ENCODE data around the gene RNF151. TPM values are rescaled to one million over a fixed set of nuclear protein-coding genes. Genes with fewer than 3 reads are reported as not detected.

Gene RNF151
- total and polyA plus RNA-seq, 2 donors (not counting 1 experiment from before 2014, with no cell fraction given) = not detected

GRCh38 chr16:1959269-1960039 lies 7.2 kb upstream of the RNF151 start, which contains the start of gene NDUFB10:
Gene NDUFB10, plus strand, starts transcription at chr16:1959538. Its CDS starts 87 bp downstream, at chr16:1959625.
- Histone ChIP-seq H3K9me3 (ENCODE audit: control insufficient read depth, insufficient read depth, low read depth, low read length) (no peaks in the 10 kb centered on the region), H2AFZ (ENCODE audit: low read length) (peak within 1 kb of the TSS; percentile 85), H3K79me2 (ENCODE audit: control insufficient read depth, insufficient read depth, low read length) (peaks cover 39% of the 10 kb centered on the region), H3K9ac (ENCODE audit: insufficient read depth, low read length) (peak within 1 kb of the TSS; percentile 84), H3K4me2 (ENCODE audit: extremely low read depth, insufficient read depth, low read length) (peak within 1 kb of the TSS; percentile 93), H3K36me3 (ENCODE audit: control insufficient read depth, insufficient read depth, low read length) (peaks cover 26% of the 10 kb centered on the region), H3K27me3 (ENCODE audit: control insufficient read depth, insufficient read depth, low read length) (no peaks in the 10 kb centered on the region), H3K27ac (ENCODE audit: insufficient read depth, low read length) (peak within 1 kb of the TSS; percentile 77), H4K20me1 (ENCODE audit: control insufficient read depth, extremely low read depth, insufficient read depth, low read length) (no peaks in the 10 kb centered on the region), H3K4me1 (ENCODE audit: control insufficient read depth, extremely low read depth, insufficient read depth, low read length) (peaks cover 6% of the 10 kb centered on the region), H3K4me3 (replicated peaks in 1 of 4; ENCODE audit: control extremely low read depth in 1 of 4, insufficient read depth in 1 of 4, low read depth in 3 of 4, low read length in 4 of 4) (peak within 1 kb of the TSS; percentile 72 to 84 (median 80))
- TF ChIP-seq EZH2 (IDR thresholded peaks at IDR 0.05; ENCODE audit: low read length, missing control alignments) (no peak), CTCF (conservative IDR thresholded peaks at IDR 0.05 in 1 of 2, IDR thresholded peaks at IDR 0.05 in 1 of 2; ENCODE audit: low read depth in 1 of 2, low read length in 2 of 2) (peak; percentile 39 to 57)
- DNase-seq (ENCODE audit: low read depth in 2 of 2) = peak; percentile 83 to 91

GRCh38 chr16:1960665-1961630 lies 5.7 kb upstream of the RNF151 start:
- TF ChIP-seq EZH2 (IDR thresholded peaks at IDR 0.05; ENCODE audit: low read length, missing control alignments) = no peak
- TF ChIP-seq CTCF (conservative IDR thresholded peaks at IDR 0.05 in 1 of 2, IDR thresholded peaks at IDR 0.05 in 1 of 2; ENCODE audit: low read depth in 1 of 2, low read length in 2 of 2) = no peak
- peaks cover 26% of the 10 kb centered on the region for H3K36me3 ChIP-seq (ENCODE audit: control insufficient read depth, insufficient read depth, low read length)
- H3K79me2 ChIP-seq (ENCODE audit: control insufficient read depth, insufficient read depth, low read length) = peaks cover 51% of the 10 kb centered on the region
- peak; percentile 48 to 49 for DNase-seq (ENCODE audit: low read depth in 2 of 2)
- no peaks in the 10 kb centered on the region for H3K27me3 ChIP-seq (ENCODE audit: control insufficient read depth, insufficient read depth, low read length)
- no peak overlapping the region for H2AFZ ChIP-seq (ENCODE audit: low read length)
- H4K20me1 ChIP-seq (ENCODE audit: control insufficient read depth, extremely low read depth, insufficient read depth, low read length) = no peaks in the 10 kb centered on the region
- peak overlapping the region; percentile 72 to 84 (median 80) for H3K4me3 ChIP-seq (replicated peaks in 1 of 4; ENCODE audit: control extremely low read depth in 1 of 4, insufficient read depth in 1 of 4, low read depth in 3 of 4, low read length in 4 of 4)
- H3K9me3 ChIP-seq (ENCODE audit: control insufficient read depth, insufficient read depth, low read depth, low read length) = no peaks in the 10 kb centered on the region
- H3K4me2 ChIP-seq (ENCODE audit: extremely low read depth, insufficient read depth, low read length) = peak overlapping the region; percentile 93
- peaks cover 9% of the 10 kb centered on the region for H3K4me1 ChIP-seq (ENCODE audit: control insufficient read depth, extremely low read depth, insufficient read depth, low read length)
- no peak overlapping the region for H3K27ac ChIP-seq (ENCODE audit: insufficient read depth, low read length)
- no peak overlapping the region for H3K9ac ChIP-seq (ENCODE audit: insufficient read depth, low read length)

DNA sequence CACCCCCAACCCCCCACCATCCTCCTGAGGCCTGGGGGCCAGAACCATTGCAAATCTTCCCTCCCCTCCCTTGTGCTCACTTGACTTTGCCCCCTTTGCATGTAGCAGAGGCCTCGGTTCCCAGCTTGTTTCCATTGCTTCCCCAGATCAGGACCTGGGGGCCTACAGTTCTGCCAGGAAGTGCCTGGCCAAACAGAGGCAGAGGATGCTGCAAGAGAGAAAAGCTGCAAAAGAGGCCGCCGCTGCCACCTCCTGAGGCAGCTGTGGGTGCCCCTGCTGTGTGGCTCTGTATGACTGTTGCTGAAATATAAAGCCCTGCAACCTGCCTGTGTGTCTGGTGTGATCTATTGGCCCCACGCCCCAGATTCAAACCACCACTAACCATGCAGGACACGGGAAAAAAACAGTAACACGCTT lies 5.0 kb upstream of the RNF151 start:
- Histone ChIP-seq H3K79me2 (ENCODE audit: control insufficient read depth, insufficient read depth, low read length) (peaks cover 52% of the 10 kb centered on the region), H4K20me1 (ENCODE audit: control insufficient read depth, extremely low read depth, insufficient read depth, low read length) (no peaks in the 10 kb centered on the region), H3K4me1 (ENCODE audit: control insufficient read depth, extremely low read depth, insufficient read depth, low read length) (peaks cover 9% of the 10 kb centered on the region), H3K36me3 (ENCODE audit: control insufficient read depth, insufficient read depth, low read length) (peaks cover 26% of the 10 kb centered on the region), H3K4me2 (ENCODE audit: extremely low read depth, insufficient read depth, low read length) (no peak overlapping the region), H3K9me3 (ENCODE audit: control insufficient read depth, insufficient read depth, low read depth, low read length) (no peaks in the 10 kb centered on the region), H3K27me3 (ENCODE audit: control insufficient read depth, insufficient read depth, low read length) (no peaks in the 10 kb centered on the region), H3K27ac (ENCODE audit: insufficient read depth, low read length) (no peak overlapping the region), H3K9ac (ENCODE audit: insufficient read depth, low read length) (no peak overlapping the region), H3K4me3 (replicated peaks in 1 of 4; ENCODE audit: control extremely low read depth in 1 of 4, insufficient read depth in 1 of 4, low read depth in 3 of 4, low read length in 4 of 4) (no peak overlapping the region), H2AFZ (ENCODE audit: low read length) (no peak overlapping the region)
- no peak for DNase-seq (ENCODE audit: low read depth in 2 of 2)
- TF ChIP-seq CTCF (conservative IDR thresholded peaks at IDR 0.05 in 1 of 2, IDR thresholded peaks at IDR 0.05 in 1 of 2; ENCODE audit: low read depth in 1 of 2, low read length in 2 of 2) = no peak
- TF ChIP-seq EZH2 (IDR thresholded peaks at IDR 0.05; ENCODE audit: low read length, missing control alignments) = no peak
